Natural killer cell treated with Interleukin-12 subunit alpha and Interleukin-12 subunit beta and Interleukin-15 and Interleukin-18, amount 100 ng/mL, for 72 hours (primary cell): ENCODE measurements around the gene EBI3. TPM values are rescaled to one million over a fixed set of nuclear protein-coding genes. Genes with fewer than 3 reads are reported as not detected.
"Not testable (repeated sequence)": the region's sequence is repeated elsewhere in the genome, so short reads cannot be mapped to it uniquely, and the experiment has no call there.

Experiments
- ATAC-seq, 2 donors: fragments of 150-1000 bp; cut with Tn5 transposase in 1 of 2; sonication (Bioruptor Pico), chemical (Tn5 transposase) in 1 of 2; 2 replicates each; pipeline ENCODE4 v1.10.0; 2021
- DNase-seq: peaks from one replicate; pipeline ENCODE4 v3.0.0; 2022; ENCODE audit warnings: low spot score
- H3K27ac Mint-ChIP-seq, 2 donors: 1 replicate in 1 of 2; 2 replicates in 1 of 2; pipeline ENCODE4 v1.8.0; 2022; ENCODE audit warnings: mixed read lengths in 2 of 2, mild to moderate bottlenecking in 1 of 2, moderate library complexity in 1 of 2
- H3K27me3 Mint-ChIP-seq, 2 donors: 1 replicate in 1 of 2; 2 replicates in 1 of 2; pipeline ENCODE4 v1.8.0; 2022; ENCODE audit warnings: mixed read lengths in 2 of 2
- H3K36me3 Mint-ChIP-seq: one replicate; pipeline ENCODE4 v1.8.0; 2022; ENCODE audit warnings: mixed read lengths
- H3K4me1 Mint-ChIP-seq, 2 donors: 1 replicate in 1 of 2; 2 replicates in 1 of 2; pipeline ENCODE4 v1.8.0; 2022; ENCODE audit warnings: low read depth in 2 of 2, mixed read lengths in 2 of 2, mild to moderate bottlenecking in 1 of 2
- H3K4me3 Mint-ChIP-seq: one replicate; pipeline ENCODE4 v1.8.0; 2022; ENCODE audit warnings: mixed read lengths
- H3K9me3 Mint-ChIP-seq: 2 replicates; pipeline ENCODE4 v1.8.0; 2022; ENCODE audit warnings: mixed read lengths
- total RNA-seq, 2 donors: library from RNA; stranded (reverse); gene quantifications; one replicate each; pipeline ENCODE4 v1.2.3, GENCODE V29; 2022

Gene EBI3
- total RNA-seq, 2 donors from 2014 or later, result 32.4 to 131 TPM

- peaks cover 11 to 17% of the 10 kb centered on the region in 2 donors for H3K4me1 Mint-ChIP-seq
- H3K27me3 Mint-ChIP-seq, result peaks cover 0 to 7% of the 10 kb centered on the region in 2 donors
- no peak overlapping the region for H3K27ac Mint-ChIP-seq
- ATAC-seq (no peak), DNase-seq (no peak)
- no peaks in the 10 kb centered on the region for H3K36me3 Mint-ChIP-seq
- no peaks in the 10 kb centered on the region for H3K9me3 Mint-ChIP-seq
- H3K4me3 Mint-ChIP-seq, result no peak overlapping the region
Measured at GRCh38 chr19:4215807-4216206, 13.5 kb upstream of the EBI3 start.

GRCh38 chr19:4216846-4217245, 12.5 kb upstream of the EBI3 start:
- Mint-ChIP-seq H3K4me3 (no peak overlapping the region), H3K36me3 (no peaks in the 10 kb centered on the region), H3K27me3 (peaks cover 0 to 7% of the 10 kb centered on the region in 2 donors), H3K9me3 (no peaks in the 10 kb centered on the region), H3K27ac (no peak overlapping the region), H3K4me1 (peaks cover 11 to 19% of the 10 kb centered on the region in 2 donors)
- DNase-seq (no peak), ATAC-seq (no peak)

- peaks cover 0 to 7% of the 10 kb centered on the region in 2 donors for H3K27me3 Mint-ChIP-seq
- ATAC-seq (no peak), DNase-seq (no peak)
- no peak overlapping the region for H3K27ac Mint-ChIP-seq
- no peak overlapping the region for H3K4me3 Mint-ChIP-seq
- peaks cover 11 to 16% of the 10 kb centered on the region in 2 donors for H3K4me1 Mint-ChIP-seq
- H3K9me3 Mint-ChIP-seq, result no peaks in the 10 kb centered on the region
- no peaks in the 10 kb centered on the region for H3K36me3 Mint-ChIP-seq
Measured at GRCh38 chr19:4217429-4218264, 11.7 kb upstream of the EBI3 start.

GRCh38 chr19:4218523-4218922, 10.8 kb upstream of the EBI3 start:
- H3K4me1 Mint-ChIP-seq, result peaks cover 11 to 16% of the 10 kb centered on the region in 2 donors
- H3K27me3 Mint-ChIP-seq, ATAC-seq, H3K36me3 Mint-ChIP-seq, DNase-seq, H3K4me3 Mint-ChIP-seq, H3K9me3 Mint-ChIP-seq, H3K27ac Mint-ChIP-seq: not testable (repeated sequence)

GRCh38 chr19:4220188-4220587, 9.1 kb upstream of the EBI3 start:
- Mint-ChIP-seq H3K9me3 (no peaks in the 10 kb centered on the region), H3K36me3 (no peaks in the 10 kb centered on the region), H3K4me3 (no peak overlapping the region), H3K27me3 (no peaks in the 10 kb centered on the region), H3K27ac (no peak overlapping the region), H3K4me1 (peaks cover 0 to 2% of the 10 kb centered on the region in 2 donors)
- ATAC-seq (no peak), DNase-seq (no peak)

GRCh38 chr19:4224470-4224869, 4.9 kb upstream of the EBI3 start:
- DNase-seq (no peak), ATAC-seq (no peak)
- H3K4me1 Mint-ChIP-seq, result peaks cover 6 to 11% of the 10 kb centered on the region in 2 donors
- no peaks in the 10 kb centered on the region for H3K36me3 Mint-ChIP-seq
- no peak overlapping the region for H3K27ac Mint-ChIP-seq
- H3K27me3 Mint-ChIP-seq, result no peaks in the 10 kb centered on the region
- no peaks in the 10 kb centered on the region for H3K9me3 Mint-ChIP-seq
- no peak overlapping the region for H3K4me3 Mint-ChIP-seq

- Mint-ChIP-seq H3K36me3 (no peaks in the 10 kb centered on the region), H3K4me3 (no peak overlapping the region), H3K9me3 (no peaks in the 10 kb centered on the region), H3K27ac (no peak overlapping the region), H3K4me1 (peaks cover 6 to 14% of the 10 kb centered on the region in 2 donors), H3K27me3 (no peaks in the 10 kb centered on the region)
- DNase-seq (peak; percentile 66), ATAC-seq (no peak)
Measured at GRCh38 chr19:4225885-4226284, 3.4 kb upstream of the EBI3 start.

GRCh38 chr19:4227771-4228170, 1.6 kb upstream of the EBI3 start:
- Mint-ChIP-seq H3K27ac (no peak overlapping the region), H3K4me1 (peaks cover 6 to 11% of the 10 kb centered on the region in 2 donors), H3K36me3 (no peaks in the 10 kb centered on the region), H3K9me3 (no peaks in the 10 kb centered on the region), H3K4me3 (no peak overlapping the region), H3K27me3 (no peaks in the 10 kb centered on the region)
- no peak for DNase-seq
- no peak for ATAC-seq

GRCh38 chr19:4228765-4229178, 551 bp upstream of the EBI3 start:
- DNase-seq (no peak), ATAC-seq (no peak)
- Mint-ChIP-seq H3K4me3 (no peak overlapping the region), H3K36me3 (no peaks in the 10 kb centered on the region), H3K27me3 (no peaks in the 10 kb centered on the region), H3K27ac (no peak overlapping the region), H3K9me3 (no peaks in the 10 kb centered on the region), H3K4me1 (peaks cover 6 to 17% of the 10 kb centered on the region in 2 donors)

- H3K9me3 Mint-ChIP-seq, H3K27ac Mint-ChIP-seq, H3K4me3 Mint-ChIP-seq, H3K36me3 Mint-ChIP-seq, H3K27me3 Mint-ChIP-seq, DNase-seq, ATAC-seq: not testable (repeated sequence)
- peaks cover 6 to 20% of the 10 kb centered on the region in 2 donors for H3K4me1 Mint-ChIP-seq
Measured at GRCh38 chr19:4230237-4230636, 914 bp downstream of the EBI3 start.

- not testable (repeated sequence) for H3K9me3 Mint-ChIP-seq, DNase-seq, H3K27ac Mint-ChIP-seq, H3K4me3 Mint-ChIP-seq, H3K36me3 Mint-ChIP-seq, ATAC-seq, H3K27me3 Mint-ChIP-seq
- H3K4me1 Mint-ChIP-seq, result peaks cover 2 to 15% of the 10 kb centered on the region in 2 donors
Measured at GRCh38 chr19:4231521-4231920, 2.2 kb downstream of the EBI3 start.

- H3K27ac Mint-ChIP-seq, DNase-seq, H3K9me3 Mint-ChIP-seq: not testable (repeated sequence)
Measured at GRCh38 chr19:4232139-4232538, 2.8 kb downstream of the EBI3 start.

GRCh38 chr19:4232614-4233281, 3.4 kb downstream of the EBI3 start:
- H3K9me3 Mint-ChIP-seq, result no peaks in the 10 kb centered on the region
- H3K27ac Mint-ChIP-seq, result no peak overlapping the region
- H3K4me3 Mint-ChIP-seq, result no peak overlapping the region
- DNase-seq (no peak), ATAC-seq (no peak)
- H3K4me1 Mint-ChIP-seq, result peaks cover 0 to 14% of the 10 kb centered on the region in 2 donors
- no peaks in the 10 kb centered on the region for H3K36me3 Mint-ChIP-seq
- H3K27me3 Mint-ChIP-seq, result no peaks in the 10 kb centered on the region

More at GRCh38 chr19:4232139-4232538, 2.8 kb downstream of the EBI3 start:
- not testable (repeated sequence) for H3K36me3 Mint-ChIP-seq, H3K4me3 Mint-ChIP-seq, H3K27me3 Mint-ChIP-seq, ATAC-seq
- peaks cover 0 to 14% of the 10 kb centered on the region in 2 donors for H3K4me1 Mint-ChIP-seq

- peaks cover 0 to 14% of the 10 kb centered on the region in 2 donors for H3K4me1 Mint-ChIP-seq
- no peaks in the 10 kb centered on the region for H3K27me3 Mint-ChIP-seq
- H3K9me3 Mint-ChIP-seq, result no peaks in the 10 kb centered on the region
- peak overlapping the region; percentile 30 for H3K4me3 Mint-ChIP-seq
- peak; percentile 70 for DNase-seq
- no peak for ATAC-seq
- H3K27ac Mint-ChIP-seq, result no peak overlapping the region
- H3K36me3 Mint-ChIP-seq, result no peaks in the 10 kb centered on the region
Measured at GRCh38 chr19:4233282-4233853, 4.0 kb downstream of the EBI3 start.
